ENCODE results near the gene BMPR2.

DNA sequence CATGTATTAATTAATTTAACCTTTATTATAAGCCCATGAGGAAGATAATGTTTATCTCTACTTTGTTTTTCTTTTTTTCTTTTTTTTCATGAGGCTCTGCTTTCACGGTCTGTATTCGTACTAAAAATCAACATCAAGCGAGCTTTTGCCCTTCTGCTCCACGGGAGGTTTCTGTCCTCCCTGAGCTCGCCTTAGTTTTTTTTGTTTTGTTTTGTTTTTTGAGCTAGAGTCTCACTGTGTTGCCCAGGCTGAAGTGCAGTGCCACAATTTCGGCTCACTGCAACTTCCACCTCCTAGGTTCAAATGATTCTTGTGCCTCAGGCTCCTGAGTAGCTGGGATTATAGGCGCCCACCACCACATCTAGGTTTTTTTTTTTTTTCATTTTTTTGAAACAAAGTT is 29.9 kb upstream of the BMPR2 start:
- TF ChIP-seq, protein P1, sequence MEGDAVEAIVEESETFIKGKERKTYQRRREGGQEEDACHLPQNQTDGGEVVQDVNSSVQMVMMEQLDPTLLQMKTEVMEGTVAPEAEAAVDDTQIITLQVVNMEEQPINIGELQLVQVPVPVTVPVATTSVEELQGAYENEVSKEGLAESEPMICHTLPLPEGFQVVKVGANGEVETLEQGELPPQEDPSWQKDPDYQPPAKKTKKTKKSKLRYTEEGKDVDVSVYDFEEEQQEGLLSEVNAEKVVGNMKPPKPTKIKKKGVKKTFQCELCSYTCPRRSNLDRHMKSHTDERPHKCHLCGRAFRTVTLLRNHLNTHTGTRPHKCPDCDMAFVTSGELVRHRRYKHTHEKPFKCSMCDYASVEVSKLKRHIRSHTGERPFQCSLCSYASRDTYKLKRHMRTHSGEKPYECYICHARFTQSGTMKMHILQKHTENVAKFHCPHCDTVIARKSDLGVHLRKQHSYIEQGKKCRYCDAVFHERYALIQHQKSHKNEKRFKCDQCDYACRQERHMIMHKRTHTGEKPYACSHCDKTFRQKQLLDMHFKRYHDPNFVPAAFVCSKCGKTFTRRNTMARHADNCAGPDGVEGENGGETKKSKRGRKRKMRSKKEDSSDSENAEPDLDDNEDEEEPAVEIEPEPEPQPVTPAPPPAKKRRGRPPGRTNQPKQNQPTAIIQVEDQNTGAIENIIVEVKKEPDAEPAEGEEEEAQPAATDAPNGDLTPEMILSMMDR (optimal IDR thresholded peaks at IDR 0.05 in 1 of 3, IDR thresholded peaks at IDR 0.05 in 1 of 3, conservative IDR thresholded peaks at IDR 0.05 in 1 of 3; ENCODE audit: extremely low read depth in 1 of 3, insufficient read depth in 2 of 3, low read length in 3 of 3): no peak
- TF ChIP-seq EZH2 (IDR thresholded peaks at IDR 0.05; ENCODE audit: low read length): no peak

All from keratinocyte (primary cell).